Ishikawa (cell line): ENCODE measurements around the gene SH3BP2.

Source experiments
- CEBPB ChIP-seq: IDR thresholded peaks from 2 replicates; pipeline ENCODE4 v1.6.1; 2012
- EGR1 ChIP-seq: IDR thresholded peaks from 2 replicates; pipeline ENCODE4 v1.6.1; 2012
- EP300 ChIP-seq: IDR thresholded peaks from 2 replicates; pipeline ENCODE4 v1.6.1; 2012; ENCODE audit warnings: borderline replicate concordance
- RAD21 ChIP-seq: IDR thresholded peaks from 2 replicates; pipeline ENCODE4 v1.6.1; 2012; ENCODE audit warnings: low read depth
- YY1 ChIP-seq: IDR thresholded peaks from 2 replicates; pipeline ENCODE4 v1.6.1; 2012; ENCODE audit warnings: low read depth
- TF ChIP-seq, protein P1 (sequence below): IDR thresholded peaks from 2 replicates; pipeline ENCODE4 v1.6.1; 2012

DNA sequence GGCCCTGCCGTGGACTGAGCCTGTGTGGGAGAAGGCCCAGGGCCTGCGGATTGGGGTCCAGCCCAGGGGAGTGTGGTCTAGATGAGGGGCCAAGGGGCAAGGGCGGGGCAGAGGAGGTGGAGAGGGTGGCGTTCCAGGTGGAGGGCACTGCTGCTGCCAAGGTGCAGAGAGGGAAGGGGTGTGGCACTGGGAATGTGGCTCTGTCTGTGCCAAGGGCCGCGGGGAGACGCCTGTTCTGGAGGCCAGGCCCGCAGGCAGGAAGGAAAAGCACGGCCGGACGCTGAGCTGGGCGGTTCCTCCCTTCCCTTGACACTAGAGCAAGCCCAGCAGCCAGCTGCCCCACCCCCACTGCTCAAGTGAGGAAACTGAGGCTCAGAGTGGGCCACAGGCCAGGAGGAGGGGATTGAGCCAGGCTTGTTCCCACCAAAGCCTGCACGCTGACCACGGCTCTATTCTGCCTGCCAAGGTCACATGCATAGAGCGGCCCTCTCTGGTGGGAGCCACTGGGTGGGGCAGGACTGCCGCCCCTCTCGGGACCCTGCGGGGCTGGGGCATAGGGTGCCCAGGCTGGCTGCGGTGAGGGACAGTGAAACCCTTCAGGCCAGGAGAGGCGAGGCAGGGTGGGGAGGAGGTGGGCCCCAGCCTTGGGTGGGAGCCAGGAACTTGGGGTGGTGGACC, 13.0 kb downstream of the SH3BP2 start:
- no peak for TF ChIP-seq RAD21
- no peak for TF ChIP-seq EGR1
- TF ChIP-seq EP300: no peak
- TF ChIP-seq CEBPB: no peak
- no peak for TF ChIP-seq YY1
- TF ChIP-seq, protein P1, sequence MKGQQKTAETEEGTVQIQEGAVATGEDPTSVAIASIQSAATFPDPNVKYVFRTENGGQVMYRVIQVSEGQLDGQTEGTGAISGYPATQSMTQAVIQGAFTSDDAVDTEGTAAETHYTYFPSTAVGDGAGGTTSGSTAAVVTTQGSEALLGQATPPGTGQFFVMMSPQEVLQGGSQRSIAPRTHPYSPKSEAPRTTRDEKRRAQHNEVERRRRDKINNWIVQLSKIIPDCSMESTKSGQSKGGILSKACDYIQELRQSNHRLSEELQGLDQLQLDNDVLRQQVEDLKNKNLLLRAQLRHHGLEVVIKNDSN: no peak
